HG03457 (cell line): ENCODE data around the gene RPUSD2.

Experiments
- ATAC-seq: cut with Tn5 transposase; IDR thresholded peaks from one replicate; pipeline ENCODE4 v1.9.1; 2021; ENCODE audit warnings: moderate number of reproducible peaks; ENCODE audit not compliant: unreplicated experiment

Gene RPUSD2

GRCh38 chr15:40618906-40619305, 49.8 kb downstream of the RPUSD2 start:
- ATAC-seq, result no peak

GRCh38 chr15:40623361-40623760, 54.3 kb downstream of the RPUSD2 start:
- ATAC-seq, result no peak
